HCT116 (cell line): ENCODE measurements around the gene ABHD3. TPM values are rescaled to one million over a fixed set of nuclear protein-coding genes. Genes with fewer than 3 reads are reported as not detected.

Source experiments
- ATAC-seq: fragments of 200-7000 bp; cut with Tn5 transposase; 2 replicates; pipeline ENCODE4 v1.9.1; 2020; ENCODE audit warnings: mild to moderate bottlenecking, moderate library complexity
- BruUV-seq: library from RNA; stranded (reverse); fragments of 400-500 nt; replicated peaks from 2 replicates; lab custom pipeline; 2021; lab: Mats Ljungman, UMichigan
- CTCF ChIA-PET: fragments of 300-600 bp; sonication (Branson Sonifier 250); formaldehyde crosslinking; loops from one replicate; lab custom pipeline; 2021; ENCODE audit warnings: antibody characterized with exemption; lab: Charles Lee
- POLR2A ChIA-PET: fragments of 300-600, 350-600 bp; sonication (Branson Sonifier 250); formaldehyde crosslinking; loops from one replicate; lab custom pipeline; 2021; ENCODE audit warnings: antibody characterized with exemption; lab: Charles Lee
- RAD21 ChIA-PET, 2 experiments: fragments of 300-600 bp; sonication (Branson Sonifier 250); formaldehyde crosslinking; loops; one replicate each; lab custom pipeline; 2023; ENCODE audit warnings: low total read pairs in 2 of 2; ENCODE audit not compliant: uncharacterized antibody in 2 of 2, unreplicated experiment in 2 of 2, low non-redundant PET in 1 of 2; lab: Charles Lee
- DNase-seq: peaks from one replicate; pipeline ENCODE4 v3.0.0-alpha.2; 2010; ENCODE audit warnings: low read depth, low spot score
- H2AFZ ChIP-seq: fragments of 200-600 bp; shearing (Covaris generic), sonication (generic); 2 replicates; pipeline ENCODE4 v1.6.1; 2017; ENCODE audit warnings: low read depth, mixed run types, mixed read lengths, antibody characterized with exemption, low read length; ENCODE audit not compliant: poor library complexity, severe bottlenecking
- H3K27ac ChIP-seq: 2 replicates; pipeline ENCODE4 v1.5.1; 2012; ENCODE audit warnings: low read depth, low read length
- H3K27me3 ChIP-seq: fragments of 200-600 bp; sonication (generic); 2 replicates; pipeline ENCODE4 v1.6.1; 2016; ENCODE audit warnings: mixed run types, low read length, mixed read lengths; ENCODE audit not compliant: insufficient read depth
- H3K36me3 ChIP-seq, 2 experiments: fragments of 200-500 bp in 1 of 2; fragments of 200-600 bp in 1 of 2; sonication (Bioruptor generic) in 1 of 2; sonication (generic) in 1 of 2; 2 replicates each; pipeline versions ENCODE4 v1.5.1 to v1.6.1; 2014 to 2016; ENCODE audit warnings: low read length in 2 of 2, inconsistent platforms in 1 of 2, mixed read lengths in 1 of 2, mixed run types in 1 of 2; ENCODE audit not compliant: insufficient read depth in 2 of 2, control insufficient read depth in 1 of 2
- H3K4me1 ChIP-seq, 2 experiments: fragments of 200-600 bp in 1 of 2; sonication (generic) in 1 of 2; 2 replicates each; pipeline versions ENCODE4 v1.5.1 to v1.6.1; 2012 to 2017; ENCODE audit warnings: low read length in 2 of 2, inconsistent platforms in 1 of 2, mild to moderate bottlenecking in 1 of 2, mixed read lengths in 1 of 2, mixed run types in 1 of 2, moderate library complexity in 1 of 2; ENCODE audit not compliant: insufficient read depth in 2 of 2, control insufficient read depth in 1 of 2
- H3K4me2 ChIP-seq: fragments of 200-600 bp; sonication (generic); 2 replicates; pipeline ENCODE4 v1.6.1; 2017; ENCODE audit warnings: mixed run types, low read length, mixed read lengths
- H3K4me3 ChIP-seq, 2 experiments: fragments of 200-600 bp in 1 of 2; sonication (generic) in 1 of 2; replicated peaks in 1 of 2; 2 replicates each; pipeline ENCODE4 v1.5.1; 2011 to 2016; ENCODE audit warnings: low read length in 2 of 2, control low read depth in 1 of 2, low read depth in 1 of 2, mild to moderate bottlenecking in 1 of 2, mixed read lengths in 1 of 2, mixed run types in 1 of 2
- H3K79me2 ChIP-seq: fragments of 200-600 bp; sonication (generic); 2 replicates; pipeline ENCODE4 v1.6.1; 2017; ENCODE audit warnings: mild to moderate bottlenecking, mixed run types, low read length, moderate library complexity, mixed read lengths; ENCODE audit not compliant: insufficient read depth
- H3K9ac ChIP-seq: fragments of 200-600 bp; sonication (generic); 2 replicates; pipeline ENCODE4 v1.6.1; 2016; ENCODE audit warnings: low read length, mixed read lengths
- H3K9me2 ChIP-seq: fragments of 200-600 bp; sonication (generic), shearing (Covaris generic); 2 replicates; pipeline ENCODE4 v1.6.1; 2017; ENCODE audit warnings: mixed run types, mild to moderate bottlenecking, moderate library complexity; ENCODE audit not compliant: insufficient read depth
- H3K9me3 ChIP-seq, 2 experiments: fragments of 200-500 bp in 1 of 2; fragments of 200-600 bp in 1 of 2; sonication (Bioruptor generic) in 1 of 2; sonication (generic) in 1 of 2; 2 replicates each; pipeline ENCODE4 v1.6.1; 2014 to 2017; ENCODE audit warnings: low read length in 2 of 2, mixed read lengths in 2 of 2, inconsistent platforms in 1 of 2, low read depth in 1 of 2, mild to moderate bottlenecking in 1 of 2, mixed run types in 1 of 2, moderate library complexity in 1 of 2; ENCODE audit not compliant: control insufficient read depth in 1 of 2, insufficient read depth in 1 of 2
- H4K20me1 ChIP-seq: fragments of 200-600 bp; sonication (generic), shearing (Covaris generic); 2 replicates; pipeline ENCODE4 v1.6.1; 2017; ENCODE audit warnings: mixed run types, mild to moderate bottlenecking, moderate library complexity; ENCODE audit not compliant: insufficient read depth
- CBX3 ChIP-seq: IDR thresholded peaks from 2 replicates; pipeline ENCODE4 v1.6.1; 2012; ENCODE audit warnings: low read depth
- CEBPB ChIP-seq: IDR thresholded peaks from 2 replicates; pipeline ENCODE4 v1.6.1; 2012; ENCODE audit warnings: low read depth
- EGR1 ChIP-seq: IDR thresholded peaks from 2 replicates; pipeline ENCODE4 v1.6.1; 2012; ENCODE audit warnings: low read depth
- ELF1 ChIP-seq: IDR thresholded peaks from 2 replicates; pipeline ENCODE4 v1.6.1; 2012; ENCODE audit warnings: low read depth, borderline replicate concordance
- EZH2phosphoT487 ChIP-seq: fragments of 200-600 bp; IDR thresholded peaks from 2 replicates; pipeline ENCODE4 v1.6.1; 2018; ENCODE audit warnings: antibody characterized with exemption, borderline replicate concordance
- JUND ChIP-seq: IDR thresholded peaks from 2 replicates; pipeline ENCODE4 v1.6.1; 2012
- POLR2A ChIP-seq: IDR thresholded peaks from 2 replicates; pipeline ENCODE4 v1.7.0; 2011; ENCODE audit warnings: borderline replicate concordance; ENCODE audit not compliant: insufficient read depth, insufficient read length; ENCODE audit errors: extremely low read depth
- POLR2AphosphoS5 ChIP-seq: IDR thresholded peaks from 2 replicates; pipeline ENCODE4 v1.6.1; 2011; ENCODE audit warnings: mild to moderate bottlenecking, low read depth, low read length, moderate library complexity
- ZFX ChIP-seq: fragments of 450-650 bp; IDR thresholded peaks from 2 replicates; pipeline ENCODE4 v1.6.1; 2017
- ZNF274 ChIP-seq: fragments of 200-500 bp; sonication (Bioruptor generic); IDR thresholded peaks from 2 replicates; pipeline ENCODE4 v1.6.1; 2014; ENCODE audit warnings: mild to moderate bottlenecking, low read depth, low read length, inconsistent platforms
- intact Hi-C: fragments of 100-400 bp; cut with micrococcal nuclease; formaldehyde crosslinking; loops from 2 replicates; pipeline ENCODE4 v1.10.0; 2022
- total RNA-seq: library from RNA; stranded (reverse); gene quantifications from one replicate; pipeline ENCODE4 v1.2.1, GENCODE V29; 2021; ENCODE audit not compliant: unreplicated experiment
- TF ChIP-seq, protein P1 (sequence below), 3 experiments: fragments of 200-600 bp in 1 of 3; sonication (generic) in 1 of 3; IDR thresholded peaks in 2 of 3; conservative IDR thresholded peaks in 1 of 3; 2 replicates each; pipeline ENCODE4 v1.5.1; 2012 to 2017; ENCODE audit warnings: low read depth in 2 of 3, low read length in 2 of 3, antibody characterized with exemption in 1 of 3, borderline replicate concordance in 1 of 3, control low read depth in 1 of 3, mild to moderate bottlenecking in 1 of 3, mixed read lengths in 1 of 3, mixed run types in 1 of 3, moderate library complexity in 1 of 3; ENCODE audit not compliant: insufficient read depth in 1 of 3
- TF ChIP-seq, protein P2 (sequence below): IDR thresholded peaks from 2 replicates; pipeline ENCODE4 v1.6.1; 2012

The ABHD3 gene
- total RNA-seq, 1 experiment from 2014 or later: 29.9 TPM

DNA sequence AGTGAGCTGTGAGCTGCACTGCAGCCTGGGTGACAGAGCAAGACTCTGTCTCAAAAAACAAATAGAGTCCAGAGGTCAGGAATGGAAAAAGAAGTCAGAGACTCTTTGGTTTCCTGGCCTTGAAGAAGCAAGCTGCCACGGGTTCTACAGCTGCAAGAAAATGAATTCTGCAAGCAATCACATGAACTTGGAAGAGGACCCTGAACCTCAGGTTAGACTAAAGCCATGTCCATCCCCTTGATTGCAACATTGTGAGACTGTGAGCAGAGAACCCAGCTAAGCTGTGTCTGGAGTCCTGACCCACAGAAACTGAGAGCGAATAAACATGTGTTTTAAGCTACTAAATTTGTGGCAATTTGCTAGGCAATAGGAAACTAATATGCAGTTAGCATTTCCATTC is 23.1 kb upstream of the ABHD3 start:
- no peak for DNase-seq
- TF ChIP-seq JUND (no peak), EZH2phosphoT487 (no peak), ELF1 (no peak), POLR2A (no peak), EGR1 (no peak), CEBPB (no peak)
- TF ChIP-seq, protein P1, sequence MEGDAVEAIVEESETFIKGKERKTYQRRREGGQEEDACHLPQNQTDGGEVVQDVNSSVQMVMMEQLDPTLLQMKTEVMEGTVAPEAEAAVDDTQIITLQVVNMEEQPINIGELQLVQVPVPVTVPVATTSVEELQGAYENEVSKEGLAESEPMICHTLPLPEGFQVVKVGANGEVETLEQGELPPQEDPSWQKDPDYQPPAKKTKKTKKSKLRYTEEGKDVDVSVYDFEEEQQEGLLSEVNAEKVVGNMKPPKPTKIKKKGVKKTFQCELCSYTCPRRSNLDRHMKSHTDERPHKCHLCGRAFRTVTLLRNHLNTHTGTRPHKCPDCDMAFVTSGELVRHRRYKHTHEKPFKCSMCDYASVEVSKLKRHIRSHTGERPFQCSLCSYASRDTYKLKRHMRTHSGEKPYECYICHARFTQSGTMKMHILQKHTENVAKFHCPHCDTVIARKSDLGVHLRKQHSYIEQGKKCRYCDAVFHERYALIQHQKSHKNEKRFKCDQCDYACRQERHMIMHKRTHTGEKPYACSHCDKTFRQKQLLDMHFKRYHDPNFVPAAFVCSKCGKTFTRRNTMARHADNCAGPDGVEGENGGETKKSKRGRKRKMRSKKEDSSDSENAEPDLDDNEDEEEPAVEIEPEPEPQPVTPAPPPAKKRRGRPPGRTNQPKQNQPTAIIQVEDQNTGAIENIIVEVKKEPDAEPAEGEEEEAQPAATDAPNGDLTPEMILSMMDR (IDR thresholded peaks at IDR 0.05 in 2 of 3, conservative IDR thresholded peaks at IDR 0.05 in 1 of 3; ENCODE audit: borderline replicate concordance in 1 of 3, insufficient read depth in 1 of 3, low read depth in 2 of 3, low read length in 2 of 3): no peak
- TF ChIP-seq, protein P2, sequence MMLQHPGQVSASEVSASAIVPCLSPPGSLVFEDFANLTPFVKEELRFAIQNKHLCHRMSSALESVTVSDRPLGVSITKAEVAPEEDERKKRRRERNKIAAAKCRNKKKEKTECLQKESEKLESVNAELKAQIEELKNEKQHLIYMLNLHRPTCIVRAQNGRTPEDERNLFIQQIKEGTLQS: no peak
- Histone ChIP-seq H4K20me1 (no peaks in the 10 kb centered on the region), H2AFZ (no peak overlapping the region), H3K27ac (no peak overlapping the region), H3K36me3 (no peaks in the 10 kb centered on the region), H3K9me3 (no peaks in the 10 kb centered on the region), H3K4me3 (no peak overlapping the region), H3K79me2 (no peaks in the 10 kb centered on the region), H3K4me1 (no peaks in the 10 kb centered on the region), H3K27me3 (no peaks in the 10 kb centered on the region), H3K9me2 (no peaks in the 10 kb centered on the region), H3K9ac (no peak overlapping the region), H3K4me2 (no peak overlapping the region)
- no TSS peak for BruUV-seq
- ChIA-PET POLR2A (no interaction called here), RAD21 (no interaction called here), CTCF (no interaction called here)
- ATAC-seq: no peak
- intact Hi-C loops: no loop called here

DNA sequence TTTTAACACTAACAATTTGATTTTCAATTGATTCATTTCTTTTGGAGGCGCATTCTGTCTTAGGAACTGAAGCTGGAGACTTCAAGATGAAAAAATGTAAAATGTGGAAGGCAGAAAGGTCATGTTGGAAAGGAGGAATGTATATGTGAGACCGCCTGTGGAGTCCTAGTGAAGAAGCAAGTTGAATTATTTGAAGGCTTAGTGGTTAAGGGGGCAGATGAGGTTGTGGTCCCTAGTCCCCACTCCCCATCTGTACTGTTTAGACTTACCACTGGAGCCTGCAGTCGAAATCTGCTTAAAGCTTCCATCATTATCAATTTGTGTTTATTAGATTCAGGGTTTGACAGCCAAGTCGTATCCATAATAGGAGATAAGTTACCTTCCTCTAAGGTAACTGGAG is 20.6 kb upstream of the ABHD3 start:
- CTCF ChIA-PET: interaction anchor here (0.7 kb wide), 1 partner anchor 95 kb away, joined by 4 read pairs; no protein-coding TSS in a partner anchor
- RAD21 ChIA-PET: no interaction called here
- Histone ChIP-seq H3K4me3 (no peak overlapping the region), H3K27ac (no peak overlapping the region), H4K20me1 (no peaks in the 10 kb centered on the region)
- no peak for DNase-seq
- TF ChIP-seq ZFX (no peak), POLR2AphosphoS5 (no peak), ZNF274 (no peak), CBX3 (no peak)
- TF ChIP-seq, all 23 proteins: peak for 0
- Histone ChIP-seq H2AFZ (no peak overlapping the region), H3K9ac (no peak overlapping the region), H3K9me3 (no peaks in the 10 kb centered on the region), H3K4me2 (no peak overlapping the region), H3K36me3 (no peaks in the 10 kb centered on the region), H3K27me3 (no peaks in the 10 kb centered on the region), H3K9me2 (no peaks in the 10 kb centered on the region), H3K79me2 (no peaks in the 10 kb centered on the region), H3K4me1 (no peaks in the 10 kb centered on the region)
- POLR2A ChIA-PET: interaction anchor here (0.7 kb wide), 2 partner anchors 15 to 106 kb away, joined by 3 read pairs; partner anchors contain the start of gene MIB1
- BruUV-seq: no TSS peak
- intact Hi-C loops: no loop called here
- ATAC-seq: no peak
